Right renal pelvis (tissue), 4 donors: Measurements from ENCODE around the gene PMM1. TPM values are rescaled to one million over a fixed set of nuclear protein-coding genes. Genes with fewer than 3 reads are reported as not detected.
"Not testable (repeated sequence)": the region's sequence is repeated elsewhere in the genome, so short reads cannot be mapped to it uniquely, and the experiment has no call there.

Source experiments
- DNase-seq, 4 donors: peaks; one replicate each; pipeline ENCODE4 v3.0.0-alpha.2; 2013; ENCODE audit warnings: low read depth in 4 of 4, low spot score in 3 of 4, missing footprints in 1 of 4
- polyA plus RNA-seq, 4 donors: library from polyadenylated mRNA; unstranded; fragments of 120-200 nt; gene quantifications; one replicate each; pipeline ENCODE4 v1.2.1, GENCODE V29; 2013; ENCODE audit not compliant: insufficient read length in 4 of 4

PMM1 gene
- polyA plus RNA-seq: 10 to 100 TPM; 48.8 to 65.9 (median 52.4) TPM

- peak; percentile 98 to 99 (median 99) for DNase-seq
Measured at GRCh38 chr22:41589391-41590241, at the start of gene PMM1. Gene PMM1, minus strand, starts transcription at chr22:41589840. Its CDS starts 35 bp downstream, at chr22:41589805.

GRCh38 chr22:41638748-41639147, 49.1 kb upstream of the PMM1 start:
- no peak for DNase-seq

- no peak for DNase-seq
Measured at GRCh38 chr22:41638124-41638523, 48.5 kb upstream of the PMM1 start.

DNA sequence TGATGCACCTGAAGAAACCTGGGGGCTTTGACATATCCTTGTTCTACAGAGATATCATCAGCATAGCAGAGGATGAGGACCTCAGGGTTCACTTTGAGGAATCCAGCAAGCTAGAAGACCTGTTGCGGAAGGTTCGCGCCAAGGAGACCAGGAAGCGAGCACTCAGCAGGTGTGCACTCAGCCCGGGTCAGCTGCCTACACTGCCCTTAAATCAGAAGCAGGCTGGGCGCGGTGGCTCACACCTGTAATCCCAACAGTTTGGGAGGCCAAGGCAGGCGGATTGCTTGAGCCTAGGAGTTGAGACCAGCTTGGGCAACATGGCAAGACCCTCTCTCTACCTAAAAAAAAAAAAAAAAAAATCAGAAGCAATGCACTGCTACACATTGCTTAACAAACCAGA, 48.0 kb upstream of the PMM1 start:
- DNase-seq: not testable (repeated sequence)

- no peak for DNase-seq
Measured at GRCh38 chr22:41636467-41636866, 46.8 kb upstream of the PMM1 start.

GRCh38 chr22:41634610-41635009, 45.0 kb upstream of the PMM1 start:
- not testable (repeated sequence) for DNase-seq

- not testable (repeated sequence) for DNase-seq
Measured at GRCh38 chr22:41631615-41632014, 42.0 kb upstream of the PMM1 start.

GRCh38 chr22:41631115-41631514, 41.5 kb upstream of the PMM1 start:
- DNase-seq: not testable (repeated sequence)

GRCh38 chr22:41625577-41625976, 35.9 kb upstream of the PMM1 start:
- DNase-seq: no peak

DNA sequence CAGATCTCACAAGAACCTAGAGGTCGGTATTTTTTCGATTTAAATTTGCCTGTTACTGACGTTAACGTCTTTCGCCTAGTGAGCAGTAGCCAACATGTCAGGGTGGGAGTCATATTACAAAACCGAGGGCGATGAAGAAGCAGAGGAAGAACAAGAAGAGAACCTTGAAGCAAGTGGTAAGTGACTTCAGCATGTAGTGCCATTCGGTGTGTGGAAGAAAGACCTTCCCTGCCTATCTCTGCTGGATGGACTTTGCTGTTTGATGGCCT, 32.2 kb upstream of the PMM1 start:
- DNase-seq: no peak

- peak; percentile 98 to 100 (median 98) for DNase-seq
Measured at GRCh38 chr22:41621099-41621910, 31.7 kb upstream of the PMM1 start, which contains the start of gene XRCC6. Gene XRCC6, plus strand, starts transcription at chr22:41621295. Its CDS starts 710 bp downstream, at chr22:41622005.

DNA sequence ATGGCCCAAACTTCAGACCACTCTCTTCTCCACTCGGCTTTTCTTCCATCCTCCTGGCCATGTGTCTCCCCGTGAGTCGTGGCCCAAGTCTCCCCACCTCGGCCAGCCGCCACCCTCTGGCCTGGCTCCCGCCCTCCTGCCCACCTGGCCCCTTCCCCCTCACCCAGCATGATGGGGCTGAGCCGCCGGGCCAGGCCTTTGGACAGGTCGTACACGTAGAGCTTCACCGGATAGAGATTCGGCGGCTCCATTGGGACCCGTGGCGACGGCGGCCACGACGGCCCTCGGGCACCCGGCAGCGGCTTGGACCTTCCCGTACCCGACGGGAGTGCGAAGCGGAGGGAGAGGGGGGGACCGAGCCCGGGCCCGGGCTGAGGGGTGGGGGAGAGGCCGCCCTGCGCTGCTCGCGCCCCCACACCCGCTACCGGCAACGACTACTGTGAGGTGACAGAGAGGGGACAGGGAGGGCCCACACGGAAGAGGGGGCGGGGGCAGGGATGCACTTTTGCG, 31.0 kb upstream of the PMM1 start, which contains the start of gene DESI1:
Gene DESI1, minus strand, starts transcription at position 455 of the 510 bp plus-strand sequence. Its CDS starts 204 bp downstream, at position 251.
- peak in 2 of 4 donors; percentile 0 to 39 for DNase-seq

DNA sequence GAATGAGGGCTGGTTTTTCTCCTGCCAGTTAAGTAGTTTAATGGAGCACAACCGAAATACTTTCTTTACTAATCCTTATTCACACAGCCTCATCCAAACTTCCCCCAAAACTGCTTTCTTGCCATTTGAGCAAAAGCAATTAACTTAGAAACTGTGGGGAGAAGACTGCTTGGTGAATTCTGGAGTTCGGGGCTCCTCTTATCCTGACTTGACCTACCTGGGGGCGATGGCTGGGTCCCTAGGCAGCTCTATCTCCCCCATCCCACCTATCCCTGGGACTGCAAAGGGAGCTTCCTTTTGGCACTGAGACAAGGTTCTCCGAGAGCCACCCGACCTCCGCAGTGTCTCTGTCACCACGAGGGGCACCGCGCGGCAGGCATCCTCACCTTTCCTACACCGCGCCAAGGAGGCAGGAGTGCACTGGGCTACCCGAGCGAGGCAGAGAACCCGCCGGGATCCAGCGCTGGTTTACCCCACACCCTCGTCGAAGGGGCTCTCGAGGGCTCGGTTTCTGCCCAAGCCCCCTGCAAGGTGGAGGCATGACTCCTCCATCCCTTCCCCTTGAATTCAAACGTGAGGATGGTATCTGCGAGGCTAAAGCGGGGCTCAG, 30.4 kb upstream of the PMM1 start:
- DNase-seq: peak in 2 of 4 donors; percentile 8 to 13

GRCh38 chr22:41613456-41613855, 23.8 kb upstream of the PMM1 start:
- DNase-seq: no peak

DNA sequence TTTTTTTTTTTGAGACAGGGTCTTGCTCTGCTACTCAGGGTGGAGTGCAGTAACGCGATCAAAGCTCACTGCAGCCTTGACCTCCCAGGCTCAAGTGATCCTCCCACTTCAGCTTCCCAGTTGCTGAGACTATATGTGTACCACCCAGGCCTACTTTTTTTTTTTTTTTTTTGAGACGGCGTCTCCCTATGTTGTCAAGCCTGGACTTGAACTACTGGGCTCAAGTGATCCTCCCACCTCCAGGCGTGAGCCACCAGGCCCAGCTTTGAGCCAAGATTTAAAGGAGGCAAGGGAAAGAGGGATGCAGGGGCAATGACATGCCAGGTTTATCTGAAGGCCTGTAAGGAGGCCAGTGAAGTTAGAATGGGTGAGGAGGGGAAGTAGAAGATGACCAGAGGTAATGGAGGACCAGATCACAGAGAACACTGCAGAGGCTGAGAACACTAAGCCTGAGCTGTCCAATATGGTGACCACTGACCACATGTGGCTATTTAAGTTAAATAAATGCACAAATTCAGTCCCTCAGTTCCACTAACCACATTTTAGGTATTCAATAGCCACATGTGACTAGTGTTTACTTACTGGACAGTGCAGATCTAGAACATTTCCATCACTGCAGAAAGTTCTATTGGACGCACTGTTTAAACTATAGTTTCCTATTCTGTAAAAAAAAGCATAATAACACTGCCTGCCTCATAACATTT, 23.1 kb upstream of the PMM1 start:
- DNase-seq: no peak

DNA sequence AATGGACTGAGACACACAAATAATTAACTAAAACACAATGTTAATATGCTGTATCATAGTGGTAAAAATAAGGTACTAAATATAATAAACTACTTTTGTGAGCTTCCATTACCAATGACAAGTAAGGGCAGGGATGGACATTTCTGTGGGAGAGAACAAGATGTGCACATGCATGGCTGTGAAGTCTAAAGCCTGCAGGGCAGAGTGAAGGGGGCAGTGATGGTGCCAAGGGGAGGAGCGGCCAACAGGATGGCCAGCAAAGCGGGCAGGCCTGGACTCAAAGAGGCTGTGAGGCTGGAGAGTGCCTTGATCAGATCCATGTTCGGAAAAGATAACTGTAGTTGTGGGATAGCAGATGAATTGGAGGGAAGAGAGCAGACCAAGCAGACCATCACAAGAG, 18.7 kb upstream of the PMM1 start:
- no peak for DNase-seq

DNA sequence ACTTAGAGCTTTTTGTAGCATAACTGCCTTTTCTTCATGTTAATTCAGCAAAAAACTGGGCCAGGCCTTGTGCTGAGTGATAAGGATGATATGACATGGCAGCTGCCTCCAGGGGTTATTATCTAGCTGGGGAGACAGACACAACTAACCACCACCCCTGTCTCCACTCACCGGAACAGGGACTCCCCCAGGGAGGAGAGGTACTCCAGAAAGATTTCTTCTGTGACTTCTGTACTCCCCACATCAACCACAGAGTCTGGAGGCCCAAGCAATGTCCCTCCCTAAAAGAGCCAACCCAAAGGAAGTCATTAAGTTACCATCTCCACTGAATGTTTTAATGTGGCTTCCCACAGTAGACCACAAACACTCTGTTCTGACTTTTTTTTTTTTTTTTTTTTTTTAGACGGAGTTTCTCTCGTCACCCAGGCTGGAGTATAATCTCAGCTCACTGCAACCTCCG, 14.3 kb upstream of the PMM1 start:
- no peak for DNase-seq

- no peak for DNase-seq
Measured at GRCh38 chr22:41600976-41601375, 11.3 kb upstream of the PMM1 start.

DNA sequence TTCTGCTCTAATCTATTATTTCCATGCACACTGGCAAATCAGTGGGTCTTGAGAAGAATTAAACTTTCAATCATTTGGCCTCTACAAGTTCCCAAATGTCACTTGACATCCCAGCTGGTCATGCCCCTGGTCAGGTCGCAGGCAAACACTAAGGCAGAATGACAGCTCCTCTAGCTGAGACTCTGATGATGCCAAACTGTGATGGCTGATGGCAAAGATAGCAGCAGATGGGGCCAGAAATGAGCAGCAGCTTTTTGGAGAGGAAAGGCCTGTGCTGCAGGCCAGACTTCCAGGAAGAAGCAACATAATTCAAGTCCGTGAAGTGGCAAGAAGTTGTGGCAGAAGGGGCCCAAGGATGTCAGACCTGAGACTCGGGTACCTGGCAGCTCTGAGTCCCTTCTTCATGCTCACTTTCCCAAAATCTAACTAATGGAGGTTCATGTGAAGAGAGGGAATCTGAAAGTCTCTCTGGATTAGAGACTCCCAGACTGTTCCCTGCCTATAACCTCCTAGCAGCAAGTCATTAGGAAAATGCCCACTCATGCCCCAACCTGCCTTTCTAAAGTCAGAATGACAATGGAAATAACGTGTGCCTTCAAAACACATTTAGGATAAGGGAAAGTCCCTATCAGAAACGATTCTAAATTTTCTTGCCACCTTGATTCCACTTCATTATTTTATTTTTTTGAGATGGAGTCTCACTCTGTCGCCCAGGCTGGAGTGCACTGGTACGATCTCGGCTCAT, 9.4 kb upstream of the PMM1 start:
- no peak for DNase-seq
